Ovary (tissue), 3 donors: ENCODE results near the gene NOD1.

Source experiments
- EP300 ChIP-seq: sonication (generic); formaldehyde crosslinking; IDR thresholded peaks from one replicate; pipeline ENCODE4 v1.6.1; 2017; ENCODE audit warnings: antibody characterized with exemption
- POLR2A ChIP-seq: fragments of 450-650 bp; IDR thresholded peaks from one replicate; pipeline ENCODE4 v1.6.1; 2017; ENCODE audit warnings: antibody characterized with exemption, mild to moderate bottlenecking, moderate library complexity
- TF ChIP-seq, protein P1 (sequence below), 3 donors: fragments of 450-650 bp in 2 of 3; fragments of 200-600 bp in 1 of 3; IDR thresholded peaks; one replicate each; pipeline versions ENCODE4 v1.5.1 to v1.8.0; 2016 to 2022; ENCODE audit warnings: antibody characterized with exemption in 3 of 3, mild to moderate bottlenecking in 1 of 3
- donor health status: DM: no; HTN: no; CAD: no.

DNA sequence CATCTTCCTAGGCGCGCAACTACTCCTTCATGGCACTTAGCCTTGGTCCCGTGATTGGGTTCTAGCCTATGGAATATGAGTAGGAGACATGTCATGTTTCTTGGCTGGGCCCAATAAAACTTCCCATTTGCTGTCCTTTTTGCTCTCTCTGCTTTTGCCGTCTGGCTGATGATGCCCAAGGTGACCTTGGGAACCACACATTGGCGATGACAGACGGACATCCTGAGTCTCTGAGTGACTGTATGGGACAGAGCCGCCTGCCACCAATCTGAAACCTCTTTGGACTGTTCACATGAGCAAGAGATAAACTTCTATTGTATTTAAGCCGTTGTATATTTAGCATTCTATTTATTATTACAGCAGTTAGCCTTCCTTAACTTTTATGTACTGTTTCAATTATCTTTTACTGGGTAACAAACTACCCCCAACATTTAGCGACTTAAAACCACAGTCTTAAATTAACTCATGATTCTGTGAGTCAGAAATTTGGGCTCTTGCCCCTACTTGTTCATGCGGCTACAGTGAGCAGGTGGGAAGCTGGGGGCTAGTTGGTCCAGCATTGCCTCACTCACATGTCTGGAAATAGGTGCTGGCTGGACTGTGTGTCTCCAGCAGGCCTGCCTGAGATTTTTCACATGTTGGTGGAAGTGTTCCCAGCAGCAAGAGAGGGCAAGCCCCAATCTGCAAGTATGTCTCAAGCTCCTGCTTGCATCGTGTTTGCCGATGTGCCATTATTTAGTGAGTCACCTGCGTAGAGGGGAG, 71.7 kb downstream of the NOD1 start:
- TF ChIP-seq, protein P1, sequence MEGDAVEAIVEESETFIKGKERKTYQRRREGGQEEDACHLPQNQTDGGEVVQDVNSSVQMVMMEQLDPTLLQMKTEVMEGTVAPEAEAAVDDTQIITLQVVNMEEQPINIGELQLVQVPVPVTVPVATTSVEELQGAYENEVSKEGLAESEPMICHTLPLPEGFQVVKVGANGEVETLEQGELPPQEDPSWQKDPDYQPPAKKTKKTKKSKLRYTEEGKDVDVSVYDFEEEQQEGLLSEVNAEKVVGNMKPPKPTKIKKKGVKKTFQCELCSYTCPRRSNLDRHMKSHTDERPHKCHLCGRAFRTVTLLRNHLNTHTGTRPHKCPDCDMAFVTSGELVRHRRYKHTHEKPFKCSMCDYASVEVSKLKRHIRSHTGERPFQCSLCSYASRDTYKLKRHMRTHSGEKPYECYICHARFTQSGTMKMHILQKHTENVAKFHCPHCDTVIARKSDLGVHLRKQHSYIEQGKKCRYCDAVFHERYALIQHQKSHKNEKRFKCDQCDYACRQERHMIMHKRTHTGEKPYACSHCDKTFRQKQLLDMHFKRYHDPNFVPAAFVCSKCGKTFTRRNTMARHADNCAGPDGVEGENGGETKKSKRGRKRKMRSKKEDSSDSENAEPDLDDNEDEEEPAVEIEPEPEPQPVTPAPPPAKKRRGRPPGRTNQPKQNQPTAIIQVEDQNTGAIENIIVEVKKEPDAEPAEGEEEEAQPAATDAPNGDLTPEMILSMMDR (IDR thresholded peaks at IDR 0.05): no peak
- TF ChIP-seq POLR2A: no peak
- no peak for TF ChIP-seq EP300
